IPS-18a (cell line): ENCODE data around the gene KLHL30.

Source experiments
- H3K27ac ChIP-seq: one replicate; pipeline ENCODE4 v1.5.1; 2013; ENCODE audit warnings: low read length
- H3K27me3 ChIP-seq: one replicate; pipeline ENCODE4 v1.6.1; 2013; ENCODE audit warnings: mild to moderate bottlenecking, low read length; ENCODE audit not compliant: control insufficient read depth, insufficient read depth
- H3K36me3 ChIP-seq: one replicate; pipeline ENCODE4 v1.6.1; 2013; ENCODE audit warnings: low read depth, low read length; ENCODE audit not compliant: control insufficient read depth
- H3K4me1 ChIP-seq: one replicate; pipeline ENCODE4 v1.6.1; 2013; ENCODE audit warnings: low read depth, low read length; ENCODE audit not compliant: control insufficient read depth
- H3K4me3 ChIP-seq: one replicate; pipeline ENCODE4 v1.5.1; 2013; ENCODE audit warnings: low read length
- H3K9ac ChIP-seq: one replicate; pipeline ENCODE4 v1.6.1; 2013; ENCODE audit warnings: mild to moderate bottlenecking, low read length, moderate library complexity
- H3K9me3 ChIP-seq: one replicate; pipeline ENCODE4 v1.6.1; 2013; ENCODE audit warnings: low read depth, low read length; ENCODE audit not compliant: control insufficient read depth

Gene KLHL30

GRCh38 chr2:238125127-238125885, 13.2 kb upstream of the KLHL30 start:
- Histone ChIP-seq H3K4me1 (no peaks in the 10 kb centered on the region), H3K4me3 (no peak overlapping the region), H3K27ac (no peak overlapping the region), H3K9ac (no peak overlapping the region), H3K36me3 (no peaks in the 10 kb centered on the region), H3K9me3 (no peaks in the 10 kb centered on the region), H3K27me3 (no peaks in the 10 kb centered on the region)

- Histone ChIP-seq H3K27me3 (no peaks in the 10 kb centered on the region), H3K4me1 (no peaks in the 10 kb centered on the region), H3K9ac (no peak overlapping the region), H3K9me3 (no peaks in the 10 kb centered on the region), H3K4me3 (no peak overlapping the region), H3K36me3 (no peaks in the 10 kb centered on the region), H3K27ac (no peak overlapping the region)
These were observed 12.1 kb upstream of the KLHL30 start for GRCh38 chr2:238126338-238126737.

DNA sequence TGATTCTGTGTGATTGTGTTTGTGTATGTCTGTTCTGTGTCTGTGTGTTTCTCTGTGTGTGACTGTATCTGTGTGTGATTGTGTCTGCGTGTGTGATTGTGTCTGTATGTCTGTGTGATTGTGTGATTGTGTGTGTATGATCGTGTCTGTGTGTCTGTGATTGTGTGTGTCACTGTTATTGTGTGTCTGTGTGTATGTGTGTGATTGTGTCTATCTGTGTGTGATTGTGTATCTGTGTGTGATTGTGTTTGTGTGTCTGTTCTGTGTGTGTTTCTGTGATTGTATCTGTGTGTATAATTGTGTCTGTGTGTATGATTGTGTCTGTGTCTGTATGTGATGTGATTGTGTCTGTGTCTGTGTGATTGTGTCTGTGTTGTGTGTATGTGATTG, 11.7 kb upstream of the KLHL30 start:
- Histone ChIP-seq H3K36me3 (no peaks in the 10 kb centered on the region), H3K27ac (no peak overlapping the region), H3K9me3 (no peaks in the 10 kb centered on the region), H3K4me1 (no peaks in the 10 kb centered on the region), H3K9ac (no peak overlapping the region), H3K4me3 (no peak overlapping the region), H3K27me3 (no peaks in the 10 kb centered on the region)

GRCh38 chr2:238127165-238128060, 11.1 kb upstream of the KLHL30 start:
- Histone ChIP-seq H3K27ac (no peak overlapping the region), H3K9ac (no peak overlapping the region), H3K36me3 (no peaks in the 10 kb centered on the region), H3K9me3 (no peaks in the 10 kb centered on the region), H3K27me3 (no peaks in the 10 kb centered on the region), H3K4me3 (no peak overlapping the region), H3K4me1 (no peaks in the 10 kb centered on the region)

- Histone ChIP-seq H3K27ac (no peak overlapping the region), H3K4me3 (no peak overlapping the region), H3K36me3 (no peaks in the 10 kb centered on the region), H3K27me3 (no peaks in the 10 kb centered on the region), H3K9me3 (no peaks in the 10 kb centered on the region), H3K4me1 (no peaks in the 10 kb centered on the region), H3K9ac (no peak overlapping the region)
These were observed 10.4 kb upstream of the KLHL30 start for GRCh38 chr2:238128061-238128440.

- Histone ChIP-seq H3K27ac (no peak overlapping the region), H3K27me3 (no peaks in the 10 kb centered on the region), H3K4me1 (no peaks in the 10 kb centered on the region), H3K4me3 (no peak overlapping the region), H3K36me3 (no peaks in the 10 kb centered on the region), H3K9me3 (no peaks in the 10 kb centered on the region), H3K9ac (no peak overlapping the region)
These were observed 9.9 kb upstream of the KLHL30 start for GRCh38 chr2:238128534-238129001.

GRCh38 chr2:238129166-238130010, 9.1 kb upstream of the KLHL30 start:
- no peaks in the 10 kb centered on the region for H3K4me1 ChIP-seq
- no peak overlapping the region for H3K27ac ChIP-seq
- no peaks in the 10 kb centered on the region for H3K36me3 ChIP-seq

GRCh38 chr2:238130111-238130695, 8.3 kb upstream of the KLHL30 start:
- Histone ChIP-seq H3K4me1 (no peaks in the 10 kb centered on the region), H3K4me3 (no peak overlapping the region), H3K27ac (no peak overlapping the region), H3K36me3 (no peaks in the 10 kb centered on the region), H3K9me3 (no peaks in the 10 kb centered on the region), H3K9ac (no peak overlapping the region), H3K27me3 (no peaks in the 10 kb centered on the region)

More at GRCh38 chr2:238129166-238130010, 9.1 kb upstream of the KLHL30 start:
- Histone ChIP-seq H3K27me3 (no peaks in the 10 kb centered on the region), H3K9ac (no peak overlapping the region), H3K9me3 (no peaks in the 10 kb centered on the region), H3K4me3 (no peak overlapping the region)

DNA sequence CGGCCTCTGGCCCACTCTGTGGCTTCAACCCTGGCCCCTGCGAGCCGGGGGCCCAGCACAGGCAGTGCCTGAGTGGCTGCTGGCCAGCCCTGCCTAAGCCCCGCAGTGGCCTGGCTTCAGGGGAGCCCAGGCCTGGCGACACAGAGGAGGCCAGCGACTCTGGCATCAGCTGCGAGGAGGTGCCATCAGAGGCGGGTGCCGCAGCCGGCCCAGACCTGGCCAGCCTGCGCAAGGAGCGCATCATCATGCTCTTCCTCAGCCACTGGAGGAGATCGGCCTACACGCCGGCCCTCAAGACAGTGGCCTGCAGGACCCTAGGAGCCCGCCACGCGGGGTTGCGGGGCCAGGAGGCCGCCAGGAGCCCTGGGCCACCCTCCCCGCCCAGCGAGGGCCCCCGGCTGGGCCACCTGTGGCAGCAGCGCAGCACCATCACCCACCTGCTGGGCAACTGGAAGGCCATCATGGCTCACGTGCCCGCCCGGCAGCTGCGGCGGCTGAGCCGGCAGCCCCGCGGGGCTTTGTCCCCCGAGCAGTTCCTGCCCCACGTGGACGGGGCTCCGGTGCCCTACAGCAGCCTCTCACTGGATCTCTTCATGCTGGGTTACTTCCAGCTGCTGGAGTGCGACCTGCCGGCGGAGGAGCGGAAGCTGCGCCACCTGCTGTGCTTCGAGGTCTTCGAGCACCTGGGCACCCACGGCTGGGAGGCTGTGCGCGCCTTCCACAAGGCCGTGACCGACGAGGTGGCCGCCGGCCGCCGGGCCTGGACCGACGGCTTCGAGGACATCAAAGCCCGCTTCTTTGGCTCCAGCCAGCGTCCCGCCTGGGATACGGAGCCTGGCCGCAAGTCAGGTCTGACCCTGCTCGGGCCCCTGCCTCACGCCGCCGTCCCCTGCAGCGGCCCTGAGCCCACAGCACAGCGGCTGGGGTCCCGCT, 7.5 kb upstream of the KLHL30 start:
- H3K9ac ChIP-seq = no peak overlapping the region
- no peaks in the 10 kb centered on the region for H3K27me3 ChIP-seq
- no peaks in the 10 kb centered on the region for H3K9me3 ChIP-seq
- no peaks in the 10 kb centered on the region for H3K36me3 ChIP-seq
- H3K27ac ChIP-seq = no peak overlapping the region
- H3K4me1 ChIP-seq = no peaks in the 10 kb centered on the region
- H3K4me3 ChIP-seq = no peak overlapping the region

DNA sequence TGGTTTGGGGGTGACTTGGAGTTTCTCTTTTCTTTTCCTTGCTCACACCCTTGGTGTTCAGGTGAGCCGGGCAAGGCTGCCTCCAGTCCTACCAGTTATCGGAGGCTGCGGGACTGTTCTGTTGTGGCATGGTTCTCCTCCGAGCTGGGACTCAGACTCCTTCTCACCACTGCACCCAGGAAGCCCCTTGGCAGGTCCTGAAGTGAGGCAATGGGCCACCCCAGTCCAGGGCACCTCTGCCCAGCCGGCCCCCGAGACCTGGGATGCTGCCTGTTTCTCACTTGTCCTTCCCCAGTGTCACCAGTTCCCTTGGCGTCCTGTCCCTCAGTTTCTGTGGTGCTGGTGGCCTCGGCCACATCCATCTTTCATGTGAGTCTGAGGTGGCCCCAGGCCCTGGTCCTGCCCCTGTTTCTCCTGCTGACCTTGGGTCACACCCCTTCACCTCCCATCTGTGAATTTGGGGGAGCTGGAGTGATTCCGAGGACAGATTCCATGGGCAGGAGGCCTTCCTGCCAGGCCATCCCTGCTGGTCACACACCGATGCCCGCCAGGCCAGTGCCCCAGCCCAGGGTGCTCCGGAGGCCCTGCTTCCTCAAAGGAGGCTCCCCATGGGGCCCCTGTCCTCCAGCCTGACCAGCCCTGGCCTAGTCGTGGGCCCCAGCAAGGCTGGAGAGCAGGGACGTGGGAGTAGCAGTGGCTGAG, 6.6 kb upstream of the KLHL30 start:
- Histone ChIP-seq H3K4me3 (no peak overlapping the region), H3K27me3 (no peaks in the 10 kb centered on the region), H3K9me3 (no peaks in the 10 kb centered on the region), H3K4me1 (no peaks in the 10 kb centered on the region), H3K36me3 (no peaks in the 10 kb centered on the region), H3K27ac (no peak overlapping the region), H3K9ac (no peak overlapping the region)
